Measurements from ENCODE around the gene FOXE1.
A peak's percentile ranks its signal among the peaks of the same experiment; 100 is the strongest.

The FOXE1 gene

DNA sequence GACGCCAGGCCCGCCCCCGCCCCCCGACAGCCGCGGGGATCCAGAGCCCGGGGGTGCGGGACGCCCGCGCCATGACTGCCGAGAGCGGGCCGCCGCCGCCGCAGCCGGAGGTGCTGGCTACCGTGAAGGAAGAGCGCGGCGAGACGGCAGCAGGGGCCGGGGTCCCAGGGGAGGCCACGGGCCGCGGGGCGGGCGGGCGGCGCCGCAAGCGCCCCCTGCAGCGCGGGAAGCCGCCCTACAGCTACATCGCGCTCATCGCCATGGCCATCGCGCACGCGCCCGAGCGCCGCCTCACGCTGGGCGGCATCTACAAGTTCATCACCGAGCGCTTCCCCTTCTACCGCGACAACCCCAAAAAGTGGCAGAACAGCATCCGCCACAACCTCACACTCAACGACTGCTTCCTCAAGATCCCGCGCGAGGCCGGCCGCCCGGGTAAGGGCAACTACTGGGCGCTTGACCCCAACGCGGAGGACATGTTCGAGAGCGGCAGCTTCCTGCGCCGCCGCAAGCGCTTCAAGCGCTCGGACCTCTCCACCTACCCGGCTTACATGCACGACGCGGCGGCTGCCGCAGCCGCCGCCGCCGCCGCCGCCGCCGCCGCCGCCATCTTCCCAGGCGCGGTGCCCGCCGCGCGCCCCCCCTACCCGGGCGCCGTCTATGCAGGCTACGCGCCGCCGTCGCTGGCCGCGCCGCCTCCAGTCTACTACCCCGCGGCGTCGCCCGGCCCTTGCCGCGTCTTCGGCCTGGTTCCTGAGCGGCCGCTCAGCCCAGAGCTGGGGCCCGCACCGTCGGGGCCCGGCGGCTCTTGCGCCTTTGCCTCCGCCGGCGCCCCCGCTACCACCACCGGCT is 1.0 kb downstream of the FOXE1 start (continued):
- TF ChIP-seq, protein P1, sequence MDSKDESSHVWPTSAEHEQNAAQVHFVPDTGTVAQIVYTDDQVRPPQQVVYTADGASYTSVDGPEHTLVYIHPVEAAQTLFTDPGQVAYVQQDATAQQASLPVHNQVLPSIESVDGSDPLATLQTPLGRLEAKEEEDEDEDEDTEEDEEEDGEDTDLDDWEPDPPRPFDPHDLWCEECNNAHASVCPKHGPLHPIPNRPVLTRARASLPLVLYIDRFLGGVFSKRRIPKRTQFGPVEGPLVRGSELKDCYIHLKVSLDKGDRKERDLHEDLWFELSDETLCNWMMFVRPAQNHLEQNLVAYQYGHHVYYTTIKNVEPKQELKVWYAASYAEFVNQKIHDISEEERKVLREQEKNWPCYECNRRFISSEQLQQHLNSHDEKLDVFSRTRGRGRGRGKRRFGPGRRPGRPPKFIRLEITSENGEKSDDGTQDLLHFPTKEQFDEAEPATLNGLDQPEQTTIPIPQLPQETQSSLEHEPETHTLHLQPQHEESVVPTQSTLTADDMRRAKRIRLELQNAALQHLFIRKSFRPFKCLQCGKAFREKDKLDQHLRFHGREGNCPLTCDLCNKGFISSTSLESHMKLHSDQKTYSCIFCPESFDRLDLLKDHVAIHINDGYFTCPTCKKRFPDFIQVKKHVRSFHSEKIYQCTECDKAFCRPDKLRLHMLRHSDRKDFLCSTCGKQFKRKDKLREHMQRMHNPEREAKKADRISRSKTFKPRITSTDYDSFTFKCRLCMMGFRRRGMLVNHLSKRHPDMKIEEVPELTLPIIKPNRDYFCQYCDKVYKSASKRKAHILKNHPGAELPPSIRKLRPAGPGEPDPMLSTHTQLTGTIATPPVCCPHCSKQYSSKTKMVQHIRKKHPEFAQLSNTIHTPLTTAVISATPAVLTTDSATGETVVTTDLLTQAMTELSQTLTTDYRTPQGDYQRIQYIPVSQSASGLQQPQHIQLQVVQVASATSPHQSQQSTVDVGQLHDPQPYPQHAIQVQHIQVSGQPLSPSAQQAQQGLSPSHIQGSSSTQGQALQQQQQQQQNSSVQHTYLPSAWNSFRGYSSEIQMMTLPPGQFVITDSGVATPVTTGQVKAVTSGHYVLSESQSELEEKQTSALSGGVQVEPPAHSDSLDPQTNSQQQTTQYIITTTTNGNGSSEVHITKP (tag by site-specific recombination; IDR thresholded peaks at IDR 0.05) = 0 out of 2 replicates have a peak, but pooled peaks have one; percentile 9
- TF ChIP-seq ZNF76 (tag by site-specific recombination; IDR thresholded peaks at IDR 0.05; ENCODE audit: borderline replicate concordance, low read depth) (no peak), ZNF549 (tag by site-specific recombination; IDR thresholded peaks at IDR 0.05) (peak; percentile 46; the same call in 1 of the 2 replicates), KLF1 (tag by site-specific recombination; IDR thresholded peaks at IDR 0.05) (0 out of 2 replicates have a peak, but pooled peaks have one; percentile 20), ZBTB8A (tag by site-specific recombination; IDR thresholded peaks at IDR 0.05) (peak; percentile 96), ZXDB (tag by site-specific recombination; IDR thresholded peaks at IDR 0.05) (0 out of 2 replicates have a peak, but pooled peaks have one; percentile 32), OVOL3 (tag by site-specific recombination; IDR thresholded peaks at IDR 0.05) (no peak), ZNF830 (tag by site-specific recombination; IDR thresholded peaks at IDR 0.05; ENCODE audit: low read depth) (no peak), ZFP69B (tag by site-specific recombination; IDR thresholded peaks at IDR 0.05) (no peak), ZNF214 (tag by site-specific recombination; IDR thresholded peaks at IDR 0.05; ENCODE audit: borderline replicate concordance) (no peak), REPIN1 (tag by site-specific recombination; IDR thresholded peaks at IDR 0.05; ENCODE audit: low read depth) (no peak), ZNF501 (tag by site-specific recombination; IDR thresholded peaks at IDR 0.05) (no peak), ZNF548 (tag by site-specific recombination; IDR thresholded peaks at IDR 0.05) (no peak), ZNF585B (tag by site-specific recombination; IDR thresholded peaks at IDR 0.05) (no peak), ZNF792 (tag by site-specific recombination; IDR thresholded peaks at IDR 0.05) (no peak), ZEB2 (tag by site-specific recombination; IDR thresholded peaks at IDR 0.05) (0 out of 2 replicates have a peak, but pooled peaks have one; percentile 33)
- TF ChIP-seq, protein P2, sequence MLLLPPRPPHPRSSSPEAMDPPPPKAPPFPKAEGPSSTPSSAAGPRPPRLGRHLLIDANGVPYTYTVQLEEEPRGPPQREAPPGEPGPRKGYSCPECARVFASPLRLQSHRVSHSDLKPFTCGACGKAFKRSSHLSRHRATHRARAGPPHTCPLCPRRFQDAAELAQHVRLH (tag by site-specific recombination; IDR thresholded peaks at IDR 0.05) = 0 out of 2 replicates have a peak, but pooled peaks have one; percentile 43
- TF ChIP-seq, protein P3, sequence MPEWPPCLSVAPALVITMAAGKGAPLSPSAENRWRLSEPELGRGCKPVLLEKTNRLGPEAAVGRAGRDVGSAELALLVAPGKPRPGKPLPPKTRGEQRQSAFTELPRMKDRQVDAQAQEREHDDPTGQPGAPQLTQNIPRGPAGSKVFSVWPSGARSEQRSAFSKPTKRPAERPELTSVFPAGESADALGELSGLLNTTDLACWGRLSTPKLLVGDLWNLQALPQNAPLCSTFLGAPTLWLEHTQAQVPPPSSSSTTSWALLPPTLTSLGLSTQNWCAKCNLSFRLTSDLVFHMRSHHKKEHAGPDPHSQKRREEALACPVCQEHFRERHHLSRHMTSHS (tag by site-specific recombination; IDR thresholded peaks at IDR 0.05) = no peak
- TF ChIP-seq, protein P4, sequence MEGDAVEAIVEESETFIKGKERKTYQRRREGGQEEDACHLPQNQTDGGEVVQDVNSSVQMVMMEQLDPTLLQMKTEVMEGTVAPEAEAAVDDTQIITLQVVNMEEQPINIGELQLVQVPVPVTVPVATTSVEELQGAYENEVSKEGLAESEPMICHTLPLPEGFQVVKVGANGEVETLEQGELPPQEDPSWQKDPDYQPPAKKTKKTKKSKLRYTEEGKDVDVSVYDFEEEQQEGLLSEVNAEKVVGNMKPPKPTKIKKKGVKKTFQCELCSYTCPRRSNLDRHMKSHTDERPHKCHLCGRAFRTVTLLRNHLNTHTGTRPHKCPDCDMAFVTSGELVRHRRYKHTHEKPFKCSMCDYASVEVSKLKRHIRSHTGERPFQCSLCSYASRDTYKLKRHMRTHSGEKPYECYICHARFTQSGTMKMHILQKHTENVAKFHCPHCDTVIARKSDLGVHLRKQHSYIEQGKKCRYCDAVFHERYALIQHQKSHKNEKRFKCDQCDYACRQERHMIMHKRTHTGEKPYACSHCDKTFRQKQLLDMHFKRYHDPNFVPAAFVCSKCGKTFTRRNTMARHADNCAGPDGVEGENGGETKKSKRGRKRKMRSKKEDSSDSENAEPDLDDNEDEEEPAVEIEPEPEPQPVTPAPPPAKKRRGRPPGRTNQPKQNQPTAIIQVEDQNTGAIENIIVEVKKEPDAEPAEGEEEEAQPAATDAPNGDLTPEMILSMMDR (tag by site-specific recombination; IDR thresholded peaks at IDR 0.05) = no peak
- TF ChIP-seq, protein P5, sequence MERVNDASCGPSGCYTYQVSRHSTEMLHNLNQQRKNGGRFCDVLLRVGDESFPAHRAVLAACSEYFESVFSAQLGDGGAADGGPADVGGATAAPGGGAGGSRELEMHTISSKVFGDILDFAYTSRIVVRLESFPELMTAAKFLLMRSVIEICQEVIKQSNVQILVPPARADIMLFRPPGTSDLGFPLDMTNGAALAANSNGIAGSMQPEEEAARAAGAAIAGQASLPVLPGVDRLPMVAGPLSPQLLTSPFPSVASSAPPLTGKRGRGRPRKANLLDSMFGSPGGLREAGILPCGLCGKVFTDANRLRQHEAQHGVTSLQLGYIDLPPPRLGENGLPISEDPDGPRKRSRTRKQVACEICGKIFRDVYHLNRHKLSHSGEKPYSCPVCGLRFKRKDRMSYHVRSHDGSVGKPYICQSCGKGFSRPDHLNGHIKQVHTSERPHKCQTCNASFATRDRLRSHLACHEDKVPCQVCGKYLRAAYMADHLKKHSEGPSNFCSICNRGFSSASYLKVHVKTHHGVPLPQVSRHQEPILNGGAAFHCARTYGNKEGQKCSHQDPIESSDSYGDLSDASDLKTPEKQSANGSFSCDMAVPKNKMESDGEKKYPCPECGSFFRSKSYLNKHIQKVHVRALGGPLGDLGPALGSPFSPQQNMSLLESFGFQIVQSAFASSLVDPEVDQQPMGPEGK (tag by site-specific recombination; IDR thresholded peaks at IDR 0.05) = no peak
- TF ChIP-seq, protein P6, sequence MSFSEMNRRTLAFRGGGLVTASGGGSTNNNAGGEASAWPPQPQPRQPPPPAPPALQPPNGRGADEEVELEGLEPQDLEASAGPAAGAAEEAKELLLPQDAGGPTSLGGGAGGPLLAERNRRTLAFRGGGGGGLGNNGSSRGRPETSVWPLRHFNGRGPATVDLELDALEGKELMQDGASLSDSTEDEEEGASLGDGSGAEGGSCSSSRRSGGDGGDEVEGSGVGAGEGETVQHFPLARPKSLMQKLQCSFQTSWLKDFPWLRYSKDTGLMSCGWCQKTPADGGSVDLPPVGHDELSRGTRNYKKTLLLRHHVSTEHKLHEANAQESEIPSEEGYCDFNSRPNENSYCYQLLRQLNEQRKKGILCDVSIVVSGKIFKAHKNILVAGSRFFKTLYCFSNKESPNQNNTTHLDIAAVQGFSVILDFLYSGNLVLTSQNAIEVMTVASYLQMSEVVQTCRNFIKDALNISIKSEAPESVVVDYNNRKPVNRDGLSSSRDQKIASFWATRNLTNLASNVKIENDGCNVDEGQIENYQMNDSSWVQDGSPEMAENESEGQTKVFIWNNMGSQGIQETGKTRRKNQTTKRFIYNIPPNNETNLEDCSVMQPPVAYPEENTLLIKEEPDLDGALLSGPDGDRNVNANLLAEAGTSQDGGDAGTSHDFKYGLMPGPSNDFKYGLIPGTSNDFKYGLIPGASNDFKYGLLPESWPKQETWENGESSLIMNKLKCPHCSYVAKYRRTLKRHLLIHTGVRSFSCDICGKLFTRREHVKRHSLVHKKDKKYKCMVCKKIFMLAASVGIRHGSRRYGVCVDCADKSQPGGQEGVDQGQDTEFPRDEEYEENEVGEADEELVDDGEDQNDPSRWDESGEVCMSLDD (tag by site-specific recombination; IDR thresholded peaks at IDR 0.05) = 0 out of 2 replicates have a peak, but pooled peaks have one; percentile 21
- TF ChIP-seq, protein P7, sequence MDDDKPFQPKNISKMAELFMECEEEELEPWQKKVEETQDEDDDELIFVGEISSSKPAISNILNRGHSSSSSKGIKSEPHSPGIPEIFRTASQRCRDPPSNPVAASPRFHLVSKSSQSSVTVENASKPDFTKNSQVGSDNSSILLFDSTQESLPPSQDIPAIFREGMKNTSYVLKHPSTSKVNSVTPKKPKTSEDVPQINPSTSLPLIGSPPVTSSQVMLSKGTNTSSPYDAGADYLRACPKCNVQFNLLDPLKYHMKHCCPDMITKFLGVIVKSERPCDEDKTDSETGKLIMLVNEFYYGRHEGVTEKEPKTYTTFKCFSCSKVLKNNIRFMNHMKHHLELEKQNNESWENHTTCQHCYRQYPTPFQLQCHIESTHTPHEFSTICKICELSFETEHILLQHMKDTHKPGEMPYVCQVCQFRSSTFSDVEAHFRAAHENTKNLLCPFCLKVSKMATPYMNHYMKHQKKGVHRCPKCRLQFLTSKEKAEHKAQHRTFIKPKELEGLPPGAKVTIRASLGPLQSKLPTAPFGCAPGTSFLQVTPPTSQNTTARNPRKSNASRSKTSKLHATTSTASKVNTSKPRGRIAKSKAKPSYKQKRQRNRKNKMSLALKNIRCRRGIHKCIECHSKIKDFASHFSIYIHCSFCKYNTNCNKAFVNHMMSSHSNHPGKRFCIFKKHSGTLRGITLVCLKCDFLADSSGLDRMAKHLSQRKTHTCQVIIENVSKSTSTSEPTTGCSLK (tag by site-specific recombination; IDR thresholded peaks at IDR 0.05) = no peak
- TF ChIP-seq, protein P8, sequence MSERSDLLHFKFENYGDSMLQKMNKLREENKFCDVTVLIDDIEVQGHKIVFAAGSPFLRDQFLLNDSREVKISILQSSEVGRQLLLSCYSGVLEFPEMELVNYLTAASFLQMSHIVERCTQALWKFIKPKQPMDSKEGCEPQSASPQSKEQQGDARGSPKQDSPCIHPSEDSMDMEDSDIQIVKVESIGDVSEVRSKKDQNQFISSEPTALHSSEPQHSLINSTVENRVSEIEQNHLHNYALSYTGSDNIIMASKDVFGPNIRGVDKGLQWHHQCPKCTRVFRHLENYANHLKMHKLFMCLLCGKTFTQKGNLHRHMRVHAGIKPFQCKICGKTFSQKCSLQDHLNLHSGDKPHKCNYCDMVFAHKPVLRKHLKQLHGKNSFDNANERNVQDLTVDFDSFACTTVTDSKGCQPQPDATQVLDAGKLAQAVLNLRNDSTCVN (tag by site-specific recombination; optimal IDR thresholded peaks at IDR 0.05) = peak; percentile 79

Data from HEK293 (cell line).